OCI-LY3 (cell line): ENCODE data around the gene TRIM67.

Experiments used
- EZH2phosphoT487 ChIP-seq: fragments of 200-600 bp; shearing (Covaris generic); IDR thresholded peaks from 2 replicates; pipeline ENCODE4 v1.6.1; 2018; ENCODE audit warnings: antibody characterized with exemption, mixed run types, low read depth
- TF ChIP-seq, protein P1 (sequence below): fragments of 200-600, 300-600 bp; sonication (generic); IDR thresholded peaks from 2 replicates; pipeline ENCODE4 v1.5.1; 2014; ENCODE audit warnings: antibody characterized with exemption, low read length, low read depth

DNA sequence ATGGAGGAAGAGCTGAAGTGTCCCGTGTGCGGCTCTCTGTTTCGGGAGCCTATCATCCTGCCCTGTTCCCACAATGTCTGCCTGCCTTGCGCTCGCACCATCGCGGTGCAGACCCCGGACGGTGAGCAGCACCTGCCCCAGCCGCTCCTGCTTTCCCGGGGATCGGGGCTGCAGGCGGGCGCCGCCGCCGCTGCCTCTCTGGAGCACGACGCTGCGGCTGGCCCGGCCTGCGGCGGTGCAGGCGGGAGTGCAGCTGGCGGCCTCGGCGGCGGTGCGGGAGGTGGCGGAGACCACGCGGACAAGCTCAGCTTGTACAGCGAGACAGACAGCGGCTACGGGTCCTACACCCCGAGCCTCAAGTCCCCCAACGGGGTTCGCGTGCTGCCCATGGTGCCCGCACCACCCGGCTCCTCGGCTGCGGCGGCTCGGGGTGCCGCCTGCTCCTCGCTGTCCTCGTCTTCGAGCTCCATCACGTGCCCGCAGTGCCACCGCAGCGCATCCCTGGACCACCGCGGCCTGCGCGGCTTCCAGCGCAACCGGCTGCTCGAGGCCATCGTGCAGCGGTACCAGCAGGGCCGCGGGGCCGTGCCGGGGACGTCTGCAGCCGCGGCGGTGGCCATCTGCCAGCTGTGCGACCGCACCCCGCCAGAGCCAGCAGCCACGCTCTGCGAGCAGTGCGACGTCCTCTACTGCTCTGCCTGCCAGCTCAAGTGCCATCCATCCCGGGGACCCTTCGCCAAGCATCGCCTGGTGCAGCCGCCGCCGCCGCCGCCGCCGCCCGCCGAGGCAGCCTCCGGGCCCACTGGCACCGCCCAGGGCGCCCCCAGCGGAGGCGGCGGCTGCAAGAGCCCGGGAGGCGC is 1.3 kb downstream of the TRIM67 start:
- TF ChIP-seq, protein P1, sequence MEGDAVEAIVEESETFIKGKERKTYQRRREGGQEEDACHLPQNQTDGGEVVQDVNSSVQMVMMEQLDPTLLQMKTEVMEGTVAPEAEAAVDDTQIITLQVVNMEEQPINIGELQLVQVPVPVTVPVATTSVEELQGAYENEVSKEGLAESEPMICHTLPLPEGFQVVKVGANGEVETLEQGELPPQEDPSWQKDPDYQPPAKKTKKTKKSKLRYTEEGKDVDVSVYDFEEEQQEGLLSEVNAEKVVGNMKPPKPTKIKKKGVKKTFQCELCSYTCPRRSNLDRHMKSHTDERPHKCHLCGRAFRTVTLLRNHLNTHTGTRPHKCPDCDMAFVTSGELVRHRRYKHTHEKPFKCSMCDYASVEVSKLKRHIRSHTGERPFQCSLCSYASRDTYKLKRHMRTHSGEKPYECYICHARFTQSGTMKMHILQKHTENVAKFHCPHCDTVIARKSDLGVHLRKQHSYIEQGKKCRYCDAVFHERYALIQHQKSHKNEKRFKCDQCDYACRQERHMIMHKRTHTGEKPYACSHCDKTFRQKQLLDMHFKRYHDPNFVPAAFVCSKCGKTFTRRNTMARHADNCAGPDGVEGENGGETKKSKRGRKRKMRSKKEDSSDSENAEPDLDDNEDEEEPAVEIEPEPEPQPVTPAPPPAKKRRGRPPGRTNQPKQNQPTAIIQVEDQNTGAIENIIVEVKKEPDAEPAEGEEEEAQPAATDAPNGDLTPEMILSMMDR: no peak
- TF ChIP-seq EZH2phosphoT487: no peak
